ENCODE measurements around the gene SERTAD1. TPM values are rescaled to one million over a fixed set of nuclear protein-coding genes. Genes with fewer than 3 reads are reported as not detected.
A peak's percentile ranks its signal among the peaks of the same experiment; 100 is the strongest.

Gene SERTAD1
- total and polyA plus RNA-seq, 7 donors = 10.5 to 88.7 (median 17.5) TPM

GRCh38 chr19:40392894-40393517, 32.8 kb downstream of the SERTAD1 start:
- H3K27ac ChIP-seq = no peak overlapping the region
- 33 to 34% (median 34%) methylated on average over 9 of the region's 9 CpGs for WGBS, 3 donors
- H3K9me3 ChIP-seq = no peaks in the 10 kb centered on the region
- no peaks in the 10 kb centered on the region for H3K36me3 ChIP-seq (ENCODE audit: insufficient read depth in 1 of 2, low read depth in 1 of 2)
- ATAC-seq = peak; percentile 55 to 85 (median 76)
- intact Hi-C loops (cut with DNase I) = no loop called here
- no peak overlapping the region for H3K4me3 ChIP-seq
- TF ChIP-seq CTCF (IDR thresholded peaks at IDR 0.05) = peak; percentile 20
- no peak for DNase-seq
- H3K27me3 ChIP-seq (ENCODE audit: insufficient read depth in 3 of 3, low read length in 2 of 3) = no peaks in the 10 kb centered on the region
- H3K4me1 ChIP-seq = no peaks in the 10 kb centered on the region

GRCh38 chr19:40392123-40392522, 33.7 kb downstream of the SERTAD1 start:
- DNase-seq (no peak), ATAC-seq (no peak)
- Histone ChIP-seq H3K4me3 (no peak overlapping the region), H3K4me1 (no peaks in the 10 kb centered on the region), H3K27me3 (ENCODE audit: insufficient read depth in 3 of 3, low read length in 2 of 3) (no peaks in the 10 kb centered on the region), H3K36me3 (ENCODE audit: insufficient read depth in 1 of 2, low read depth in 1 of 2) (no peaks in the 10 kb centered on the region), H3K27ac (no peak overlapping the region), H3K9me3 (no peaks in the 10 kb centered on the region)
- WGBS, 3 donors = 68 to 73% (median 68%) methylated on average over 8 of the region's 8 CpGs
- intact Hi-C loops (cut with DNase I) = no loop called here
- TF ChIP-seq CTCF (IDR thresholded peaks at IDR 0.05) = no peak

- ATAC-seq (no peak), DNase-seq (no peak)
- TF ChIP-seq CTCF (IDR thresholded peaks at IDR 0.05) = no peak
- Histone ChIP-seq H3K36me3 (ENCODE audit: insufficient read depth in 1 of 2, low read depth in 1 of 2) (no peaks in the 10 kb centered on the region), H3K27me3 (ENCODE audit: insufficient read depth in 3 of 3, low read length in 2 of 3) (no peaks in the 10 kb centered on the region), H3K4me3 (no peak within 1 kb of the TSS), H3K4me1 (no peaks in the 10 kb centered on the region), H3K9me3 (no peaks in the 10 kb centered on the region), H3K27ac (no peak within 1 kb of the TSS)
- WGBS, 3 donors = 85 to 89% (median 86%) methylated on average over 10 of the region's 10 CpGs
- intact Hi-C loops (cut with DNase I) = no loop called here
Observed at GRCh38 chr19:40390084-40390742, 35.6 kb downstream of the SERTAD1 start, which contains the start of gene HIPK4. Gene HIPK4 (minus strand): TSS chr19:40390181. CDS start chr19:40389902, 279 bp downstream.

GRCh38 chr19:40389404-40390083, 36.2 kb downstream of the SERTAD1 start:
- H3K9me3 ChIP-seq = no peaks in the 10 kb centered on the region
- intact Hi-C loops (cut with DNase I) = no loop called here
- no peak for ATAC-seq
- H3K36me3 ChIP-seq (ENCODE audit: insufficient read depth in 1 of 2, low read depth in 1 of 2) = no peaks in the 10 kb centered on the region
- no peaks in the 10 kb centered on the region for H3K27me3 ChIP-seq (ENCODE audit: insufficient read depth in 3 of 3, low read length in 2 of 3)
- DNase-seq = no peak
- no peak for TF ChIP-seq CTCF (IDR thresholded peaks at IDR 0.05)
- no peaks in the 10 kb centered on the region for H3K4me1 ChIP-seq
- no peak overlapping the region for H3K4me3 ChIP-seq
- H3K27ac ChIP-seq = no peak overlapping the region
- WGBS, 3 donors = 95 to 96% (median 95%) methylated on average over 33 of the region's 33 CpGs
